GM23248 (cell line): ENCODE measurements around the gene ENSA.
"Not testable (repeated sequence)": the region's sequence is repeated elsewhere in the genome, so short reads cannot be mapped to it uniquely, and the experiment has no call there.

Experiments
- EZH2 ChIP-seq: fragments of 200-600 bp; sonication (generic); IDR thresholded peaks from 2 replicates; pipeline ENCODE4 v1.6.1; 2018; ENCODE audit warnings: antibody characterized with exemption, mild to moderate bottlenecking; ENCODE audit not compliant: insufficient read depth, poor library complexity, severe bottlenecking
- EZH2phosphoT487 ChIP-seq: fragments of 200-600 bp; sonication (generic); IDR thresholded peaks from 2 replicates; pipeline ENCODE4 v1.6.1; 2018; ENCODE audit warnings: antibody characterized with exemption, moderate library complexity, mild to moderate bottlenecking, low read depth; ENCODE audit not compliant: insufficient read depth

DNA sequence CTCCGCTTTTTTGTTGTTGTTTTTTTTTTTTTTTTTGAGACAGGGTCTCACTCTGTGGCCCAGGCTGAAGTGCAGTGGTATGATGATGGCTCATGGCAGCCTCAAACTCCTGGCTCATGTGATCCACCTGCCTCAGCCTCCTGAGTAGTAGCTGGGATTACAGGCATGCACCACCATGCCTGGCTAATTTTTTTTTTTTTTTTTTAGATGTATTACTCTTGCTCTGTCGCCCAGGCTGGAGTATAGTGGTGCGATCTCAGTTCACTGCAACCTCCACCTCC lies 24.0 kb downstream of the ENSA start:
- not testable (repeated sequence) for TF ChIP-seq EZH2, EZH2phosphoT487
